ENCODE results near the gene LZTFL1.

DNA sequence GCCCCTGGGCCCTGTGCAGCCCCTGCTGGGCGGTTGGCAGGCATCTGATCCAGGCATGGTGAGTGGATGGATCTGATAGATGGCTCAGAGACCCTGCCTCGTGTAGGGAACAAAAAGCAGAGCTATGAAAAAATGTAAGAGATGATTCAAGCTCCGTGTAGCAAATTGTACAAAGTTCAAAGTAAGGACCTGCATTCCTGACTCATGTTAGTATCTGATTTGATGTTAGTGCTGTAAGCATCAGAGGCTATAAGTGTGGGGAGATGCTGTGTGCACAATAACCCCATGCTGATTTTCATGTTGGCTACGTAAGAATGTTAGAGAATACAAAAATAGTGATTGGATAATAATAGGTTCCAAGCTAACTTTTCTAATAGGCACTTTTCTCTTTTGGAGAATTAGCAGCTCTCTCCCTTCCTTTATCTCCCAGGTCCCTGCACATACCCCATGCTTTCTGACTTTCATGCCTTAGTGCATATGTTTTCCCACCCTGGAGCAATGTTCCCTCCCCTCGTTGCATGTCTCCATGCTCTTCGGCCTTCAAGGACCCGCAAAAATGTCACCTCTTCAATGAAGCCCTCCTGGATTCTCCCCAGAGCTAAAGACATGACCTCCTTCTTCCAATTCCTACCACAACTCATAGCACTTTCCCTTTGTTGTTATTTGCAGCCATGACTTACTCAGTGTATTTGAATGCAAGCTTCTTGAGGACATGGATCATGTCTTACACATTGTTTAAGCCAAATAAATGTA is 46.0 kb upstream of the LZTFL1 start:
- TF ChIP-seq CTCF (IDR thresholded peaks at IDR 0.05) (no peak), POLR2A (IDR thresholded peaks at IDR 0.05; ENCODE audit: low read depth) (no peak), POLR2AphosphoS5 (IDR thresholded peaks at IDR 0.05) (no peak), EP300 (IDR thresholded peaks at IDR 0.05) (no peak)
